Panc1 (cell line): Measurements from ENCODE around the gene ADD2.

ENCODE experiments used
- SIN3A ChIP-seq: IDR thresholded peaks from 2 replicates; pipeline ENCODE4 v1.6.1; 2012; ENCODE audit warnings: low read depth, mild to moderate bottlenecking, low read length, moderate library complexity, borderline replicate concordance; ENCODE audit not compliant: insufficient read depth
- TCF7L2 ChIP-seq: IDR thresholded peaks from 2 replicates; pipeline ENCODE4 v1.6.1; 2011; ENCODE audit warnings: mild to moderate bottlenecking, low read depth, low read length, inconsistent platforms
- TF ChIP-seq, protein P1 (sequence below), 2 experiments: IDR thresholded peaks; 2 replicates each; pipeline ENCODE4 v1.6.1; 2011 to 2012; ENCODE audit warnings: low read depth in 2 of 2, control low read depth in 1 of 2, low read length in 1 of 2, mild to moderate bottlenecking in 1 of 2, moderate library complexity in 1 of 2; ENCODE audit not compliant: insufficient read depth in 1 of 2
- TF ChIP-seq, protein P2 (sequence below): fragments of 450-650 bp; IDR thresholded peaks from 2 replicates; pipeline ENCODE4 v1.5.1; 2017; ENCODE audit warnings: mild to moderate bottlenecking

DNA sequence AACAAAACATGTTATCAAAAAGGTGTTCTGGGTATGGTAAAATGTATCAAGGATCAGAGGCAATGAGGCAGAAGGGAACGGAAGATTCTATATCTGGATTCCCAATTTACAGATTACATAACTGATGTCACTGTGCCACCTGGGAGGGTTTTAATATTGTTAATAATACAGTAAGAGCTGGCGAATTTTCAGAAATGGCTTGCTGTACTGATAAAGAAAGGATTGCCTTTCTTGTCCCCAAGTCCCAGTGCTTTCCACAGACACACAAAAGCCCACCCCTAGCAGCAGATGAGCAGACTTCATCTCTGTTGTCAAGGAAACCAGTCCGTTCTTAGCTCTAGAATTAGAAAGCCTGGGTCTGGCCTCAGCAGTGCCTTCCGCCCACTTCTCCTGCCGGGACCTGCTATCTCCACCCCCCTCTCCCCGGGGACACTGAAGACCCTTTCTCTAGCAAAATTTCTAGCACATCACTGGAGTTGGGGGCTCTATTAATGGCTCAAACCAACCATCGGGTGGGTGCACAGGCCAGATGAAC lies 34.3 kb downstream of the ADD2 start:
- TF ChIP-seq, protein P1, sequence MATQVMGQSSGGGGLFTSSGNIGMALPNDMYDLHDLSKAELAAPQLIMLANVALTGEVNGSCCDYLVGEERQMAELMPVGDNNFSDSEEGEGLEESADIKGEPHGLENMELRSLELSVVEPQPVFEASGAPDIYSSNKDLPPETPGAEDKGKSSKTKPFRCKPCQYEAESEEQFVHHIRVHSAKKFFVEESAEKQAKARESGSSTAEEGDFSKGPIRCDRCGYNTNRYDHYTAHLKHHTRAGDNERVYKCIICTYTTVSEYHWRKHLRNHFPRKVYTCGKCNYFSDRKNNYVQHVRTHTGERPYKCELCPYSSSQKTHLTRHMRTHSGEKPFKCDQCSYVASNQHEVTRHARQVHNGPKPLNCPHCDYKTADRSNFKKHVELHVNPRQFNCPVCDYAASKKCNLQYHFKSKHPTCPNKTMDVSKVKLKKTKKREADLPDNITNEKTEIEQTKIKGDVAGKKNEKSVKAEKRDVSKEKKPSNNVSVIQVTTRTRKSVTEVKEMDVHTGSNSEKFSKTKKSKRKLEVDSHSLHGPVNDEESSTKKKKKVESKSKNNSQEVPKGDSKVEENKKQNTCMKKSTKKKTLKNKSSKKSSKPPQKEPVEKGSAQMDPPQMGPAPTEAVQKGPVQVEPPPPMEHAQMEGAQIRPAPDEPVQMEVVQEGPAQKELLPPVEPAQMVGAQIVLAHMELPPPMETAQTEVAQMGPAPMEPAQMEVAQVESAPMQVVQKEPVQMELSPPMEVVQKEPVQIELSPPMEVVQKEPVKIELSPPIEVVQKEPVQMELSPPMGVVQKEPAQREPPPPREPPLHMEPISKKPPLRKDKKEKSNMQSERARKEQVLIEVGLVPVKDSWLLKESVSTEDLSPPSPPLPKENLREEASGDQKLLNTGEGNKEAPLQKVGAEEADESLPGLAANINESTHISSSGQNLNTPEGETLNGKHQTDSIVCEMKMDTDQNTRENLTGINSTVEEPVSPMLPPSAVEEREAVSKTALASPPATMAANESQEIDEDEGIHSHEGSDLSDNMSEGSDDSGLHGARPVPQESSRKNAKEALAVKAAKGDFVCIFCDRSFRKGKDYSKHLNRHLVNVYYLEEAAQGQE (IDR thresholded peaks at IDR 0.05; ENCODE audit: insufficient read depth in 1 of 2, low read depth in 2 of 2, low read length in 1 of 2), result no peak
- TF ChIP-seq, protein P2, sequence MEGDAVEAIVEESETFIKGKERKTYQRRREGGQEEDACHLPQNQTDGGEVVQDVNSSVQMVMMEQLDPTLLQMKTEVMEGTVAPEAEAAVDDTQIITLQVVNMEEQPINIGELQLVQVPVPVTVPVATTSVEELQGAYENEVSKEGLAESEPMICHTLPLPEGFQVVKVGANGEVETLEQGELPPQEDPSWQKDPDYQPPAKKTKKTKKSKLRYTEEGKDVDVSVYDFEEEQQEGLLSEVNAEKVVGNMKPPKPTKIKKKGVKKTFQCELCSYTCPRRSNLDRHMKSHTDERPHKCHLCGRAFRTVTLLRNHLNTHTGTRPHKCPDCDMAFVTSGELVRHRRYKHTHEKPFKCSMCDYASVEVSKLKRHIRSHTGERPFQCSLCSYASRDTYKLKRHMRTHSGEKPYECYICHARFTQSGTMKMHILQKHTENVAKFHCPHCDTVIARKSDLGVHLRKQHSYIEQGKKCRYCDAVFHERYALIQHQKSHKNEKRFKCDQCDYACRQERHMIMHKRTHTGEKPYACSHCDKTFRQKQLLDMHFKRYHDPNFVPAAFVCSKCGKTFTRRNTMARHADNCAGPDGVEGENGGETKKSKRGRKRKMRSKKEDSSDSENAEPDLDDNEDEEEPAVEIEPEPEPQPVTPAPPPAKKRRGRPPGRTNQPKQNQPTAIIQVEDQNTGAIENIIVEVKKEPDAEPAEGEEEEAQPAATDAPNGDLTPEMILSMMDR, result no peak
- TF ChIP-seq TCF7L2 (no peak), SIN3A (no peak)
